Measurements from ENCODE around the gene MAPK12. TPM values are rescaled to one million over a fixed set of nuclear protein-coding genes. Genes with fewer than 3 reads are reported as not detected.

Gene MAPK12
- total and polyA plus RNA-seq, 2 of the 4 experiments (the other 2 are of a cell fraction): 41.0 to 56.3 TPM

GRCh38 chr22:50211147-50211546 is 50.3 kb downstream of the MAPK12 start:
- Histone ChIP-seq H3K4me1 (ENCODE audit: control insufficient read depth, insufficient read depth, low read length) (no peaks in the 10 kb centered on the region), H2AK5ac (ENCODE audit: low read depth, low read length) (no peak overlapping the region), H4K20me1 (ENCODE audit: insufficient read depth, low read length) (peaks cover 64% of the 10 kb centered on the region), H3K9me1 (ENCODE audit: insufficient read depth, low read length) (peaks cover 3% of the 10 kb centered on the region; the same call in 1 of the 2 replicates), H4K5ac (ENCODE audit: low read depth, low read length) (no peak overlapping the region), H2BK5ac (ENCODE audit: low read depth, low read length, poor library complexity, severe bottlenecking) (no peak overlapping the region), H3K9ac (ENCODE audit: low read depth, low read length) (no peak overlapping the region), H3K79me1 (ENCODE audit: low read depth in 1 of 2, low read length in 2 of 2) (peaks cover 19 to 71% of the 10 kb centered on the region in 2 experiments), H2BK20ac (ENCODE audit: low read depth, low read length) (no peak overlapping the region), H3K9me3 (ENCODE audit: control insufficient read depth, insufficient read depth, low read length) (no peaks in the 10 kb centered on the region), H3K14ac (replicated peaks; ENCODE audit: low read depth, low read length) (no peak overlapping the region), H4K8ac (ENCODE audit: low read depth in 2 of 2, low read length in 2 of 2) (no peak overlapping the region), H3K4me3 (ENCODE audit: insufficient read depth, low read depth, low read length) (no peak overlapping the region), H3K56ac (ENCODE audit: extremely low read depth, insufficient read depth, low read length) (no peak overlapping the region), H2BK120ac (ENCODE audit: low read depth, low read length) (no peak overlapping the region), H3K4me2 (ENCODE audit: low read depth, low read length) (no peak overlapping the region), H2BK15ac (ENCODE audit: low read depth, low read length) (no peak overlapping the region), H3K23ac (ENCODE audit: low read depth, low read length) (no peak overlapping the region; the same call in 1 of the 2 replicates), H4K91ac (ENCODE audit: insufficient read depth, low read depth, low read length) (no peak overlapping the region), H3K18ac (ENCODE audit: low read depth, low read length) (no peak overlapping the region), H2AFZ (replicated peaks; ENCODE audit: low read length, poor library complexity) (no peak overlapping the region), H3K27me3 (ENCODE audit: control insufficient read depth, insufficient read depth, low read length) (no peaks in the 10 kb centered on the region), H3K36me3 (ENCODE audit: control insufficient read depth, insufficient read depth, low read length) (peaks cover 49% of the 10 kb centered on the region), H3K27ac (ENCODE audit: insufficient read depth, low read length) (no peak overlapping the region), H3K4ac (ENCODE audit: low read depth, low read length) (no peak overlapping the region), H2AK9ac (replicated peaks; ENCODE audit: low read depth, low read length, poor library complexity) (peak overlapping the region; percentile 60)
- ChIA-PET POLR2A (ENCODE audit: unreplicated experiment) (no interaction called here), CTCF (interaction anchor here (0.6 kb wide), 1 partner anchor 146 kb away, joined by 5 read pairs; no protein-coding TSS in a partner anchor)
- no TSS peak for BruUV-seq (replicated peaks)
- dilution Hi-C loops (cut with HindIII; ENCODE audit: low sequenced_read_pairs, unreplicated experiment) (no loop called here), in situ Hi-C loops (cut with MboI; ENCODE audit: low sequenced_read_pairs) (loop anchor here (5.0 to 25.0 kb wide), 3 partner anchors 64 to 399 kb away; no protein-coding TSS in a partner anchor), intact Hi-C loops (cut with micrococcal nuclease) (no loop called here)
- peak; percentile 6 for DNase-seq
- TF ChIP-seq MAFK (IDR thresholded peaks at IDR 0.05; ENCODE audit: low read depth, low read length) (no peak), MXI1 (IDR thresholded peaks at IDR 0.05; ENCODE audit: borderline replicate concordance, low read depth, low read length) (no peak), CEBPB (IDR thresholded peaks at IDR 0.05; ENCODE audit: low read depth, low read length) (no peak), CHD1 (IDR thresholded peaks at IDR 0.05; ENCODE audit: low read depth, low read length) (no peak), MAZ (IDR thresholded peaks at IDR 0.05; ENCODE audit: borderline replicate concordance, low read depth, low read length) (no peak), POLR2A (IDR thresholded peaks at IDR 0.05; ENCODE audit: low read depth, low read length) (no peak), NFE2L2 (IDR thresholded peaks at IDR 0.05; ENCODE audit: low read depth, low read length) (no peak), FOS (IDR thresholded peaks at IDR 0.05; ENCODE audit: low read depth, low read length) (no peak)
- 84% methylated on average over 7 of the region's 14 CpGs; no CpG with 5 or more reads in 1 of the 2 experiments for WGBS, 2 experiments (ENCODE audit: extremely low coverage in 2 of 2, insufficient read length in 1 of 2)
- no peak for ATAC-seq (ENCODE audit: low read depth)
